Progenitor cell of endocrine pancreas (in vitro differentiated cells): ENCODE data around the gene PLCB4. TPM values are rescaled to one million over a fixed set of nuclear protein-coding genes. Genes with fewer than 3 reads are reported as not detected.

Experiments
- DNase-seq: peaks from one replicate; pipeline ENCODE4 v3.0.0; 2021; ENCODE audit warnings: low spot score; ENCODE audit not compliant: unreplicated experiment
- H3K27ac Mint-ChIP-seq: 2 replicates; pipeline ENCODE4 v1.8.0; 2021; ENCODE audit warnings: mild to moderate bottlenecking, moderate library complexity, mixed read lengths
- H3K27me3 Mint-ChIP-seq: 2 replicates; pipeline ENCODE4 v1.8.0; 2021; ENCODE audit warnings: mixed read lengths
- H3K36me3 Mint-ChIP-seq: 2 replicates; pipeline ENCODE4 v1.8.0; 2022; ENCODE audit warnings: mixed read lengths; ENCODE audit not compliant: insufficient read depth
- H3K4me1 Mint-ChIP-seq: 2 replicates; pipeline ENCODE4 v1.8.0; 2021; ENCODE audit warnings: low read depth, mixed read lengths
- H3K4me3 Mint-ChIP-seq: 2 replicates; pipeline ENCODE4 v1.8.0; 2021; ENCODE audit warnings: low read depth, mild to moderate bottlenecking, moderate library complexity, mixed read lengths
- H3K9me3 Mint-ChIP-seq: 2 replicates; pipeline ENCODE4 v1.8.0; 2021; ENCODE audit warnings: low read depth, mixed read lengths
- total RNA-seq: library from RNA; stranded (reverse); gene quantifications from 2 replicates; pipeline ENCODE4 v1.2.1, GENCODE V29; 2021
- TF ChIP-seq, protein P1 (sequence below): fragments of 200-600 bp; sonication (generic); IDR thresholded peaks from one replicate; pipeline ENCODE4 v1.5.0; 2021; ENCODE audit warnings: antibody characterized with exemption, mild to moderate bottlenecking; ENCODE audit not compliant: unreplicated experiment

The PLCB4 gene
- total RNA-seq, 1 donor from 2014 or later: 17.2 TPM

GRCh38 chr20:9331707-9332435, 263.0 kb downstream of the PLCB4 start:
- DNase-seq: no peak
- no peaks in the 10 kb centered on the region for H3K27me3 Mint-ChIP-seq
- H3K9me3 Mint-ChIP-seq: no peaks in the 10 kb centered on the region
- H3K4me1 Mint-ChIP-seq: peaks cover 2% of the 10 kb centered on the region
- TF ChIP-seq, protein P1, sequence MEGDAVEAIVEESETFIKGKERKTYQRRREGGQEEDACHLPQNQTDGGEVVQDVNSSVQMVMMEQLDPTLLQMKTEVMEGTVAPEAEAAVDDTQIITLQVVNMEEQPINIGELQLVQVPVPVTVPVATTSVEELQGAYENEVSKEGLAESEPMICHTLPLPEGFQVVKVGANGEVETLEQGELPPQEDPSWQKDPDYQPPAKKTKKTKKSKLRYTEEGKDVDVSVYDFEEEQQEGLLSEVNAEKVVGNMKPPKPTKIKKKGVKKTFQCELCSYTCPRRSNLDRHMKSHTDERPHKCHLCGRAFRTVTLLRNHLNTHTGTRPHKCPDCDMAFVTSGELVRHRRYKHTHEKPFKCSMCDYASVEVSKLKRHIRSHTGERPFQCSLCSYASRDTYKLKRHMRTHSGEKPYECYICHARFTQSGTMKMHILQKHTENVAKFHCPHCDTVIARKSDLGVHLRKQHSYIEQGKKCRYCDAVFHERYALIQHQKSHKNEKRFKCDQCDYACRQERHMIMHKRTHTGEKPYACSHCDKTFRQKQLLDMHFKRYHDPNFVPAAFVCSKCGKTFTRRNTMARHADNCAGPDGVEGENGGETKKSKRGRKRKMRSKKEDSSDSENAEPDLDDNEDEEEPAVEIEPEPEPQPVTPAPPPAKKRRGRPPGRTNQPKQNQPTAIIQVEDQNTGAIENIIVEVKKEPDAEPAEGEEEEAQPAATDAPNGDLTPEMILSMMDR: no peak
- no peaks in the 10 kb centered on the region for H3K36me3 Mint-ChIP-seq
- H3K27ac Mint-ChIP-seq: no peak overlapping the region
- no peak overlapping the region for H3K4me3 Mint-ChIP-seq

- no peak overlapping the region for H3K4me3 Mint-ChIP-seq
- no peaks in the 10 kb centered on the region for H3K9me3 Mint-ChIP-seq
- no peak overlapping the region for H3K27ac Mint-ChIP-seq
- TF ChIP-seq, protein P1: no peak
- DNase-seq: no peak
- H3K4me1 Mint-ChIP-seq: peaks cover 2% of the 10 kb centered on the region
- H3K27me3 Mint-ChIP-seq: no peaks in the 10 kb centered on the region
- no peaks in the 10 kb centered on the region for H3K36me3 Mint-ChIP-seq
Measured at GRCh38 chr20:9332791-9333479, 264.0 kb downstream of the PLCB4 start.

DNA sequence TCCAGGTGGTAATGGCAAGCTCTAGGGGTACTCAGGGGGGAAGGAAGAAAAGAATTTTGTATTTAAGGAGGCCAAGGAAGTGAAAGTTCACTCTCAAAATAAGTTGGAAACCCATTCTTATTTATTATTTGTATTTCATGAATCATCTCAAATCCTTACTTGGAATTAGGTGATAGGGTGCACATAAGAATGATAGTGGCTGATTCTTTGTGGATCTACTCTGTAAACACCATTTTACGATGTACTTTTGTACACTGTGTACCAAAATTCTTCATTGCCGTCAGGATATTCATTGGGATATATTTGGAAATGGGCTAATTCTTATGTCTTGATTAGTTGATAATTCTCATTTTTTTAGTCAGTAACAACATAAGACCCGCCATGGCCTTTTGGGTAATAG, 266.0 kb downstream of the PLCB4 start:
- Mint-ChIP-seq H3K4me1 (peaks cover 2% of the 10 kb centered on the region), H3K9me3 (no peaks in the 10 kb centered on the region), H3K27me3 (no peaks in the 10 kb centered on the region), H3K27ac (no peak overlapping the region), H3K4me3 (no peak overlapping the region), H3K36me3 (no peaks in the 10 kb centered on the region)
- TF ChIP-seq, protein P1: no peak
- no peak for DNase-seq

- DNase-seq: no peak
- Mint-ChIP-seq H3K4me3 (no peak overlapping the region), H3K27me3 (no peaks in the 10 kb centered on the region), H3K27ac (no peak overlapping the region), H3K9me3 (no peaks in the 10 kb centered on the region), H3K36me3 (no peaks in the 10 kb centered on the region), H3K4me1 (no peaks in the 10 kb centered on the region)
- TF ChIP-seq, protein P1: no peak
Measured at GRCh38 chr20:9338101-9338500, 269.2 kb downstream of the PLCB4 start.

DNA sequence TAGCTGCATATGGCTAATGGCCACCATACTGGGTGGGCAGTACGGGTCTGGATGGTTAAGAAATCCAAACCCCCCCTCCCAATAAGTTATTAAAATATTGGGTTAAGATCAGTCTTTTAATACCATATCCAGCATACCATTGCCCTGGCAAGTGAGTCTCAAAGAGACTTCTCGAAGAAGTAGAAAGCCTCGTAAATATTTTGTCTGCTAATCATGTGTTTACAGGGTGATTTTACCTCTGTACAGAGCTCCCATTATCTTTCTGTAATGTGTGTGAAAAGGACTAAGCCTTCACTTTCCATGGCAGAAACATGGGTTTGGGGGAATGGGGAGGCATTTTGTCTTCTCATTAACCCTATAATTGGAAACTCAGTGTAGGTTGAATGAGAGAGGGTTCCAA, 270.8 kb downstream of the PLCB4 start:
- no peaks in the 10 kb centered on the region for H3K27me3 Mint-ChIP-seq
- no peaks in the 10 kb centered on the region for H3K9me3 Mint-ChIP-seq
- no peaks in the 10 kb centered on the region for H3K4me1 Mint-ChIP-seq
- TF ChIP-seq, protein P1: no peak
- H3K4me3 Mint-ChIP-seq: no peak overlapping the region
- DNase-seq: no peak
- peaks cover 2% of the 10 kb centered on the region for H3K36me3 Mint-ChIP-seq
- no peak overlapping the region for H3K27ac Mint-ChIP-seq
